ENCODE measurements around the gene TRAF3IP3. TPM values are rescaled to one million over a fixed set of nuclear protein-coding genes. Genes with fewer than 3 reads are reported as not detected.

The TRAF3IP3 gene
- total RNA-seq, 1 experiment from 2014 or later: not detected

GRCh38 chr1:209800984-209801834 is 45.4 kb downstream of the TRAF3IP3 start:
- DNase-seq (ENCODE audit: low read depth): peak; percentile 68

- peak; percentile 31 for DNase-seq (ENCODE audit: low read depth)
Measured at GRCh38 chr1:209802117-209802779, 46.4 kb downstream of the TRAF3IP3 start.

GRCh38 chr1:209802780-209803152 is 46.9 kb downstream of the TRAF3IP3 start:
- DNase-seq (ENCODE audit: low read depth): no peak

- no peak for DNase-seq (ENCODE audit: low read depth)
Measured at GRCh38 chr1:209803568-209803967, 47.7 kb downstream of the TRAF3IP3 start.

GRCh38 chr1:209805341-209805781 is 49.5 kb downstream of the TRAF3IP3 start:
- DNase-seq (ENCODE audit: low read depth): no peak

- no peak for DNase-seq (ENCODE audit: low read depth)
Measured at GRCh38 chr1:209805875-209806760, 50.3 kb downstream of the TRAF3IP3 start, which contains the start of gene IRF6. Gene IRF6, minus strand, starts transcription at chr1:209806142. Its CDS starts 4,729 bp downstream, at chr1:209801413.

GRCh38 chr1:209807509-209807908 is 51.7 kb downstream of the TRAF3IP3 start:
- DNase-seq (ENCODE audit: low read depth): no peak

GRCh38 chr1:209808059-209808581 is 52.3 kb downstream of the TRAF3IP3 start:
- peak; percentile 98 for DNase-seq (ENCODE audit: low read depth)

- DNase-seq (ENCODE audit: low read depth): no peak
Measured at GRCh38 chr1:209809611-209810010, 53.8 kb downstream of the TRAF3IP3 start.

GRCh38 chr1:209810783-209811182 is 54.9 kb downstream of the TRAF3IP3 start:
- DNase-seq (ENCODE audit: low read depth): no peak

GRCh38 chr1:209813902-209814301 is 58.0 kb downstream of the TRAF3IP3 start:
- no peak for DNase-seq (ENCODE audit: low read depth)

GRCh38 chr1:209815490-209815889 is 59.6 kb downstream of the TRAF3IP3 start:
- DNase-seq (ENCODE audit: low read depth): no peak

GRCh38 chr1:209815931-209816341 is 60.1 kb downstream of the TRAF3IP3 start:
- DNase-seq (ENCODE audit: low read depth): no peak

GRCh38 chr1:209816923-209817322 is 61.1 kb downstream of the TRAF3IP3 start:
- no peak for DNase-seq (ENCODE audit: low read depth)

GRCh38 chr1:209817691-209818090 is 61.8 kb downstream of the TRAF3IP3 start:
- DNase-seq (ENCODE audit: low read depth): no peak

GRCh38 chr1:209819058-209819457 is 63.2 kb downstream of the TRAF3IP3 start:
- DNase-seq (ENCODE audit: low read depth): no peak

GRCh38 chr1:209820986-209821385 is 65.1 kb downstream of the TRAF3IP3 start:
- DNase-seq (ENCODE audit: low read depth): no peak

- no peak for DNase-seq (ENCODE audit: low read depth)
Measured at GRCh38 chr1:209822706-209823105, 66.9 kb downstream of the TRAF3IP3 start.

- DNase-seq (ENCODE audit: low read depth): peak; percentile 64
Measured at GRCh38 chr1:209823143-209824041, 67.5 kb downstream of the TRAF3IP3 start.

GRCh38 chr1:209825591-209826434 is 70.0 kb downstream of the TRAF3IP3 start:
- no peak for DNase-seq (ENCODE audit: low read depth)

Measured in M059J (cell line).